ENCODE results near the gene PRKAG1. TPM values are rescaled to one million over a fixed set of nuclear protein-coding genes. Genes with fewer than 3 reads are reported as not detected.
A peak's percentile ranks its signal among the peaks of the same experiment; 100 is the strongest.

PRKAG1 gene
- total and polyA plus RNA-seq, 10 of the 15 experiments (the other 5 are each of a cell fraction or from before 2014, with no cell fraction given): 44.5 to 91.6 (median 60.9) TPM

- Histone ChIP-seq H2AFZ (ENCODE audit: control insufficient read depth, low read depth, low read length) (no peak overlapping the region), H3K27me3 (replicated peaks in 1 of 2; ENCODE audit: control insufficient read depth in 2 of 2, insufficient read depth in 2 of 2, low read length in 1 of 2) (no peaks in the 10 kb centered on the region), H3K79me2 (ENCODE audit: control insufficient read depth, insufficient read depth, low read length) (no peaks in the 10 kb centered on the region), H3K27ac (ENCODE audit: control insufficient read depth, insufficient read depth) (no peak overlapping the region), H4K20me1 (ENCODE audit: control insufficient read depth, insufficient read depth) (no peaks in the 10 kb centered on the region), H3K9me3 (replicated peaks; ENCODE audit: control insufficient read depth, insufficient read depth, low read length) (no peaks in the 10 kb centered on the region), H3K4me1 (ENCODE audit: control insufficient read depth, insufficient read depth, low read length) (no peaks in the 10 kb centered on the region), H3K36me3 (ENCODE audit: control insufficient read depth in 2 of 2, insufficient read depth in 2 of 2, low read length in 1 of 2) (peaks cover 31 to 42% of the 10 kb centered on the region in 2 experiments), H3K9ac (ENCODE audit: control insufficient read depth, insufficient read depth, low read length) (no peak overlapping the region), H3K4me2 (ENCODE audit: control insufficient read depth, insufficient read depth) (no peak overlapping the region), H3K4me3 (no peak overlapping the region)
- TF ChIP-seq E4F1 (IDR thresholded peaks at IDR 0.05; ENCODE audit: borderline replicate concordance, partially characterized antibody) (no peak), POLR2AphosphoS5 (IDR thresholded peaks at IDR 0.05; ENCODE audit: low read length) (0 out of 2 replicates have a peak, but pooled peaks have one; percentile 17), POLR2A (IDR thresholded peaks at IDR 0.05; ENCODE audit: low read depth, low read length) (peak; percentile 40)
- FAIRE-seq: no peak
- no TSS peak for BruUV-seq (replicated peaks)
- SMC1A ChIA-PET (ENCODE audit: uncharacterized antibody, unreplicated experiment): no interaction called here
- CTCF ChIA-PET: interaction anchor here (0.6 kb wide), 2 partner anchors 66 to 208 kb away, joined by 3 read pairs; no protein-coding TSS in a partner anchor
- in situ Hi-C loops (cut with MboI): no loop called here
- RAD21 ChIA-PET (ENCODE audit: unreplicated experiment): no interaction called here
- no peak for DNase-seq (ENCODE audit: low read depth, low spot score)
- WGBS (ENCODE audit: insufficient coverage, insufficient replicate concordance, low lambda C conversion rate, missing lambda C conversion rate): 67% methylated on average over 3 of the region's 3 CpGs
- POLR2A ChIA-PET: interaction anchor here (0.5 to 1.1 kb wide), 3 partner anchors 13 to 25 kb away, joined by 3 read pairs; no protein-coding TSS in a partner anchor
- no peak for ATAC-seq
- intact Hi-C loops (cut with micrococcal nuclease; ENCODE audit: unreplicated experiment): no loop called here
Observed at GRCh38 chr12:49032679-49033447, 14.3 kb upstream of the PRKAG1 start.

- DNase-seq (ENCODE audit: low read depth, low spot score) (no peak), FAIRE-seq (no peak), ATAC-seq (no peak; the same call in 2 of the 3 replicates)
- H3K79me2 ChIP-seq (ENCODE audit: control insufficient read depth, insufficient read depth, low read length): no peaks in the 10 kb centered on the region
- H3K9me3 ChIP-seq (replicated peaks; ENCODE audit: control insufficient read depth, insufficient read depth, low read length): no peaks in the 10 kb centered on the region
- H4K20me1 ChIP-seq (ENCODE audit: control insufficient read depth, insufficient read depth): no peaks in the 10 kb centered on the region
- BruUV-seq (replicated peaks): no TSS peak
- H3K4me2 ChIP-seq (ENCODE audit: control insufficient read depth, insufficient read depth): no peak overlapping the region
- RAD21 ChIA-PET (ENCODE audit: unreplicated experiment): no interaction called here
- SMC1A ChIA-PET (ENCODE audit: uncharacterized antibody, unreplicated experiment): no interaction called here
- no peaks in the 10 kb centered on the region for H3K27me3 ChIP-seq (replicated peaks in 1 of 2; ENCODE audit: control insufficient read depth in 2 of 2, insufficient read depth in 2 of 2, low read length in 1 of 2)
- CTCF ChIA-PET: no interaction called here
- no peak overlapping the region for H2AFZ ChIP-seq (ENCODE audit: control insufficient read depth, low read depth, low read length)
- H3K27ac ChIP-seq (ENCODE audit: control insufficient read depth, insufficient read depth): no peak overlapping the region
- no peak overlapping the region for H3K4me3 ChIP-seq
- H3K36me3 ChIP-seq (ENCODE audit: control insufficient read depth in 2 of 2, insufficient read depth in 2 of 2, low read length in 1 of 2): peaks cover 28 to 39% of the 10 kb centered on the region in 2 experiments
- TF ChIP-seq TCF12 (IDR thresholded peaks at IDR 0.05; ENCODE audit: low read depth, low read length) (no peak), NR2C2 (IDR thresholded peaks at IDR 0.05; ENCODE audit: borderline replicate concordance, control insufficient read depth, insufficient read length, low read depth) (no peak), PKNOX1 (IDR thresholded peaks at IDR 0.05) (no peak), FOXM1 (IDR thresholded peaks at IDR 0.05; ENCODE audit: low read depth, low read length) (no peak), CEBPZ (IDR thresholded peaks at IDR 0.05; ENCODE audit: low read depth, low read length) (no peak), MXI1 (IDR thresholded peaks at IDR 0.05; ENCODE audit: low read depth, low read length) (no peak)
- no peaks in the 10 kb centered on the region for H3K4me1 ChIP-seq (ENCODE audit: control insufficient read depth, insufficient read depth, low read length)
- POLR2A ChIA-PET: no interaction called here
- intact Hi-C loops (cut with micrococcal nuclease; ENCODE audit: unreplicated experiment): no loop called here
- H3K9ac ChIP-seq (ENCODE audit: control insufficient read depth, insufficient read depth, low read length): no peak overlapping the region
- in situ Hi-C loops (cut with MboI): no loop called here
- 38% methylated on average over 4 of the region's 4 CpGs for WGBS (ENCODE audit: insufficient coverage, insufficient replicate concordance, low lambda C conversion rate, missing lambda C conversion rate)
Observed at GRCh38 chr12:49032276-49032675, 13.7 kb upstream of the PRKAG1 start.

Measured in GM12878 (cell line).